Measurements from ENCODE around the gene PRIM2. TPM values are rescaled to one million over a fixed set of nuclear protein-coding genes. Genes with fewer than 3 reads are reported as not detected.
"Not testable (repeated sequence)": the region's sequence is repeated elsewhere in the genome, so short reads cannot be mapped to it uniquely, and the experiment has no call there.

Gene PRIM2
- total RNA-seq, 1 experiment from 2014 or later: 9.7 TPM

- H3K27ac Mint-ChIP-seq (ENCODE audit: low read depth, unreplicated experiment); H3K4me3 Mint-ChIP-seq (ENCODE audit: unreplicated experiment); intact Hi-C loops (cut with micrococcal nuclease); POLR2A ChIA-PET; H3K4me1 Mint-ChIP-seq (ENCODE audit: insufficient read depth, unreplicated experiment); DNase-seq (ENCODE audit: unreplicated experiment); H3K36me3 Mint-ChIP-seq (ENCODE audit: insufficient read depth, unreplicated experiment); BruUV-seq (replicated peaks); H3K27me3 Mint-ChIP-seq (ENCODE audit: insufficient read depth, unreplicated experiment); H3K9me3 Mint-ChIP-seq (ENCODE audit: unreplicated experiment): not testable (repeated sequence)
- CTCF ChIA-PET: interaction anchor here (0.6 kb wide), 1 partner anchor 1971 kb away, joined by 5 read pairs; no protein-coding TSS in a partner anchor
These were observed 142.4 kb downstream of the PRIM2 start for GRCh38 chr6:57459781-57460180.

DNA sequence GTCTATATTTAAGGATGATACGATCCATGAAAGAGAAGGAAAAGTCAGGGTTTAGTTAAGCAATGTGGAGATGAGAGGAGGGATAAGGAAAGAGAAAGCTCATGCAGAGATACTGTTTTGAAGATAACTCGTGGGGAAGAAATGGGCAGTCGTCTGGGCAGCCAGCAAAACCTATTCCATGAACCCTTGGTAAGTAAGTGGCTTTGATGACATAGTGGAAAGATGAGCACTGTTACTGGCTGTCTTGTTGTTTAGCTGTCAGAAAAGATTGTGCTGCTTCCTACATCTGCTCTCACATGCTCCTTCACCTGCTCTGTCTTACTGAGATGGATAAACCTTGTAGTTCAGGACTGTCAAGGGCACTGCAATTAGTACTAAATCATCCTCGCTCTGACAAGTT lies 143.6 kb downstream of the PRIM2 start:
- DNase-seq (ENCODE audit: unreplicated experiment); intact Hi-C loops (cut with micrococcal nuclease): not testable (repeated sequence)
- CTCF ChIA-PET: interaction anchor here (0.7 kb wide), 1 partner anchor 47 kb away, joined by 3 read pairs; no protein-coding TSS in a partner anchor

GRCh38 chr6:57463809-57464208 lies 146.4 kb downstream of the PRIM2 start:
- H3K4me1 Mint-ChIP-seq (ENCODE audit: insufficient read depth, unreplicated experiment); DNase-seq (ENCODE audit: unreplicated experiment); H3K27ac Mint-ChIP-seq (ENCODE audit: low read depth, unreplicated experiment); H3K36me3 Mint-ChIP-seq (ENCODE audit: insufficient read depth, unreplicated experiment); H3K27me3 Mint-ChIP-seq (ENCODE audit: insufficient read depth, unreplicated experiment); H3K9me3 Mint-ChIP-seq (ENCODE audit: unreplicated experiment); BruUV-seq (replicated peaks); H3K4me3 Mint-ChIP-seq (ENCODE audit: unreplicated experiment); POLR2A ChIA-PET; CTCF ChIA-PET; intact Hi-C loops (cut with micrococcal nuclease): not testable (repeated sequence)

More for the DNA sequence above, 143.6 kb downstream of the PRIM2 start:
- H3K9me3 Mint-ChIP-seq (ENCODE audit: unreplicated experiment); H3K4me3 Mint-ChIP-seq (ENCODE audit: unreplicated experiment); POLR2A ChIA-PET; BruUV-seq (replicated peaks); H3K27ac Mint-ChIP-seq (ENCODE audit: low read depth, unreplicated experiment); H3K4me1 Mint-ChIP-seq (ENCODE audit: insufficient read depth, unreplicated experiment); H3K27me3 Mint-ChIP-seq (ENCODE audit: insufficient read depth, unreplicated experiment); H3K36me3 Mint-ChIP-seq (ENCODE audit: insufficient read depth, unreplicated experiment): not testable (repeated sequence)

DNA sequence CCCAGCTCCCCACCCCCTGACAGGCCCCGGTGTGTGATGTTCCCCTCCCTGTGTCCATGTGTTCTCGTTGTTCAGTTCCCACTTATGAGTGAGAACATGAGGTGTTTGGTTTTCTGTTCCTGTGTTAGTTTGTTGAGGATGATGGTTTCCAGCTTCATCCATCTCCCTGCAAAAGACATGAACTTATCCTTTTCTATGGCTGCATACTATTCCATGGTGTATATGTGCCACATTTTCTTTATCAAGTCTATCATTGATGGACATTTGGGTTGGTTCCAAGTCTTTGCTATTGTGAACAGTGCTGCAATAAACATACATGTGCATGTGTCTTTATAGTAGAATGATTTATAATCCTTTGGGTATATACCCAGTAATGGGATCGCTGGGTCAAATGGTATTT lies 148.5 kb downstream of the PRIM2 start:
- H3K9me3 Mint-ChIP-seq (ENCODE audit: unreplicated experiment); H3K4me1 Mint-ChIP-seq (ENCODE audit: insufficient read depth, unreplicated experiment); H3K36me3 Mint-ChIP-seq (ENCODE audit: insufficient read depth, unreplicated experiment); H3K27ac Mint-ChIP-seq (ENCODE audit: low read depth, unreplicated experiment); H3K27me3 Mint-ChIP-seq (ENCODE audit: insufficient read depth, unreplicated experiment); BruUV-seq (replicated peaks); CTCF ChIA-PET; intact Hi-C loops (cut with micrococcal nuclease); POLR2A ChIA-PET; H3K4me3 Mint-ChIP-seq (ENCODE audit: unreplicated experiment); DNase-seq (ENCODE audit: unreplicated experiment): not testable (repeated sequence)

DNA sequence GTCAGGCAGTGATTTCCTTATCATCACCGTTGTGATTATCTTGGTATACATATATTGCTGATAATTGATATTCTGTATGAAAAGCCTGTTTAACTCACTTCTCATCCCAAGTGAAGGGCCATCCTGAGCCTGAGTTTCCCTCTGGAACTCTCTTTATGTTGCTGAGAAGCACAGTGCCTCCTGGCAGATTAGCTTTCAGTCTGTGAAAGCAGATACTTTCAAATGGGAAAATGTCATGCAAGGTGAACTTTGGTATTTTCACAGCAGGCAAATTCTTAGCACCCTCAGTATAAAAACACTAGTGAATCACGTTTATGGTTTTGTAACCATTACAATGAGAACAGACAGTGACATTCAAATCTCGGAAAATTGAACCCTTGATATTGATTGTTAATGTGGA lies 151.6 kb downstream of the PRIM2 start:
- intact Hi-C loops (cut with micrococcal nuclease): no loop called here

GRCh38 chr6:57470148-57470547 lies 152.7 kb downstream of the PRIM2 start:
- intact Hi-C loops (cut with micrococcal nuclease): not testable (repeated sequence)

More for the DNA sequence above, 151.6 kb downstream of the PRIM2 start:
- ChIA-PET CTCF (no interaction called here), POLR2A (no interaction called here)
- no peak overlapping the region for H3K4me3 Mint-ChIP-seq (ENCODE audit: unreplicated experiment)
- no peaks in the 10 kb centered on the region for H3K4me1 Mint-ChIP-seq (ENCODE audit: insufficient read depth, unreplicated experiment)
- H3K9me3 Mint-ChIP-seq (ENCODE audit: unreplicated experiment): no peaks in the 10 kb centered on the region
- DNase-seq (ENCODE audit: unreplicated experiment): no peak
- TF ChIP-seq, protein P1, sequence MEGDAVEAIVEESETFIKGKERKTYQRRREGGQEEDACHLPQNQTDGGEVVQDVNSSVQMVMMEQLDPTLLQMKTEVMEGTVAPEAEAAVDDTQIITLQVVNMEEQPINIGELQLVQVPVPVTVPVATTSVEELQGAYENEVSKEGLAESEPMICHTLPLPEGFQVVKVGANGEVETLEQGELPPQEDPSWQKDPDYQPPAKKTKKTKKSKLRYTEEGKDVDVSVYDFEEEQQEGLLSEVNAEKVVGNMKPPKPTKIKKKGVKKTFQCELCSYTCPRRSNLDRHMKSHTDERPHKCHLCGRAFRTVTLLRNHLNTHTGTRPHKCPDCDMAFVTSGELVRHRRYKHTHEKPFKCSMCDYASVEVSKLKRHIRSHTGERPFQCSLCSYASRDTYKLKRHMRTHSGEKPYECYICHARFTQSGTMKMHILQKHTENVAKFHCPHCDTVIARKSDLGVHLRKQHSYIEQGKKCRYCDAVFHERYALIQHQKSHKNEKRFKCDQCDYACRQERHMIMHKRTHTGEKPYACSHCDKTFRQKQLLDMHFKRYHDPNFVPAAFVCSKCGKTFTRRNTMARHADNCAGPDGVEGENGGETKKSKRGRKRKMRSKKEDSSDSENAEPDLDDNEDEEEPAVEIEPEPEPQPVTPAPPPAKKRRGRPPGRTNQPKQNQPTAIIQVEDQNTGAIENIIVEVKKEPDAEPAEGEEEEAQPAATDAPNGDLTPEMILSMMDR (IDR thresholded peaks at IDR 0.05; ENCODE audit: unreplicated experiment): no peak
- no TSS peak for BruUV-seq (replicated peaks)
- H3K27me3 Mint-ChIP-seq (ENCODE audit: insufficient read depth, unreplicated experiment): no peaks in the 10 kb centered on the region
- H3K27ac Mint-ChIP-seq (ENCODE audit: low read depth, unreplicated experiment): no peak overlapping the region
- H3K36me3 Mint-ChIP-seq (ENCODE audit: insufficient read depth, unreplicated experiment): no peaks in the 10 kb centered on the region

GRCh38 chr6:57471314-57471864 lies 154.0 kb downstream of the PRIM2 start:
- intact Hi-C loops (cut with micrococcal nuclease); BruUV-seq (replicated peaks); H3K27me3 Mint-ChIP-seq (ENCODE audit: insufficient read depth, unreplicated experiment); H3K27ac Mint-ChIP-seq (ENCODE audit: low read depth, unreplicated experiment); H3K4me1 Mint-ChIP-seq (ENCODE audit: insufficient read depth, unreplicated experiment); H3K36me3 Mint-ChIP-seq (ENCODE audit: insufficient read depth, unreplicated experiment); POLR2A ChIA-PET; DNase-seq (ENCODE audit: unreplicated experiment); H3K9me3 Mint-ChIP-seq (ENCODE audit: unreplicated experiment); H3K4me3 Mint-ChIP-seq (ENCODE audit: unreplicated experiment): not testable (repeated sequence)
- CTCF ChIA-PET: interaction anchor here (0.7 kb wide), 1 partner anchor 673 kb away, joined by 3 read pairs; no protein-coding TSS in a partner anchor

More at GRCh38 chr6:57470148-57470547, 152.7 kb downstream of the PRIM2 start:
- H3K4me3 Mint-ChIP-seq (ENCODE audit: unreplicated experiment); H3K27ac Mint-ChIP-seq (ENCODE audit: low read depth, unreplicated experiment); POLR2A ChIA-PET; H3K4me1 Mint-ChIP-seq (ENCODE audit: insufficient read depth, unreplicated experiment); DNase-seq (ENCODE audit: unreplicated experiment); CTCF ChIA-PET; BruUV-seq (replicated peaks); H3K9me3 Mint-ChIP-seq (ENCODE audit: unreplicated experiment); H3K36me3 Mint-ChIP-seq (ENCODE audit: insufficient read depth, unreplicated experiment); H3K27me3 Mint-ChIP-seq (ENCODE audit: insufficient read depth, unreplicated experiment): not testable (repeated sequence)

DNA sequence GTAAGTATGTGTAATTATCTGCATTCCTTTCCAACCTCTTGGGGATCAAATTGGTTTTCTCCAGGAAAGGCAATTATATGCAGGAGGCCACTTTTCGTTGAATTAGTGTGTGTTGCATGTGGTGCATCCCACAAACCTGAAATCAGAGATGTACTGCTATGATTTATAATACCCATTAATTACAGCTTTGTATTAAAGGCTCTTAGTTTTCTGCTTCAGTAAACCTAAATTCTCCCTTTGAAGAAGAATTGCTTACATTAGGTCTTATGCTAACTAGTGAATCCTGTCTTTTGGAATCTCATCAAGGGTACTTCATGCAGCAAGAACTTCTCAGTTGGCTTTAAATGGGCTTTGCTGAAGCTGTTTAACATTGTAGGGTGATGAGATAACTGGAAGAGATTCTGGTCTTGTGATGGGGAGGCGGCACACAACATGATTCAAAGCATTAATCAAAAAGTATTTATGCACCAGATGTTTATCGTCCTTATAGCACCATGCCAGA lies 155.5 kb downstream of the PRIM2 start:
- H3K36me3 Mint-ChIP-seq (ENCODE audit: insufficient read depth, unreplicated experiment); POLR2A ChIA-PET; intact Hi-C loops (cut with micrococcal nuclease); H3K4me1 Mint-ChIP-seq (ENCODE audit: insufficient read depth, unreplicated experiment); H3K4me3 Mint-ChIP-seq (ENCODE audit: unreplicated experiment); CTCF ChIA-PET; DNase-seq (ENCODE audit: unreplicated experiment); H3K27ac Mint-ChIP-seq (ENCODE audit: low read depth, unreplicated experiment); H3K9me3 Mint-ChIP-seq (ENCODE audit: unreplicated experiment); BruUV-seq (replicated peaks); H3K27me3 Mint-ChIP-seq (ENCODE audit: insufficient read depth, unreplicated experiment): not testable (repeated sequence)

- H3K4me3 Mint-ChIP-seq (ENCODE audit: unreplicated experiment); BruUV-seq (replicated peaks); H3K9me3 Mint-ChIP-seq (ENCODE audit: unreplicated experiment); H3K27ac Mint-ChIP-seq (ENCODE audit: low read depth, unreplicated experiment); POLR2A ChIA-PET; CTCF ChIA-PET; H3K27me3 Mint-ChIP-seq (ENCODE audit: insufficient read depth, unreplicated experiment); H3K4me1 Mint-ChIP-seq (ENCODE audit: insufficient read depth, unreplicated experiment); intact Hi-C loops (cut with micrococcal nuclease); H3K36me3 Mint-ChIP-seq (ENCODE audit: insufficient read depth, unreplicated experiment): not testable (repeated sequence)
- peak; percentile 42 for DNase-seq (ENCODE audit: unreplicated experiment)
These were observed 157.5 kb downstream of the PRIM2 start for GRCh38 chr6:57474862-57475475.
